Measurements from ENCODE around the gene AMH.

Gene AMH

GRCh38 chr19:2246801-2247361 lies 2.2 kb upstream of the AMH start:
- DNase-seq, result peak in 5 of 10 donors; percentile 41 to 91 (median 60)
- intact Hi-C loops (cut with DNase I), result no loop called here

- intact Hi-C loops (cut with DNase I), result no loop called here
- peak in 1 of 10 donors; percentile 77 for DNase-seq
Measured at GRCh38 chr19:2247433-2248101, 1.6 kb upstream of the AMH start.

DNA sequence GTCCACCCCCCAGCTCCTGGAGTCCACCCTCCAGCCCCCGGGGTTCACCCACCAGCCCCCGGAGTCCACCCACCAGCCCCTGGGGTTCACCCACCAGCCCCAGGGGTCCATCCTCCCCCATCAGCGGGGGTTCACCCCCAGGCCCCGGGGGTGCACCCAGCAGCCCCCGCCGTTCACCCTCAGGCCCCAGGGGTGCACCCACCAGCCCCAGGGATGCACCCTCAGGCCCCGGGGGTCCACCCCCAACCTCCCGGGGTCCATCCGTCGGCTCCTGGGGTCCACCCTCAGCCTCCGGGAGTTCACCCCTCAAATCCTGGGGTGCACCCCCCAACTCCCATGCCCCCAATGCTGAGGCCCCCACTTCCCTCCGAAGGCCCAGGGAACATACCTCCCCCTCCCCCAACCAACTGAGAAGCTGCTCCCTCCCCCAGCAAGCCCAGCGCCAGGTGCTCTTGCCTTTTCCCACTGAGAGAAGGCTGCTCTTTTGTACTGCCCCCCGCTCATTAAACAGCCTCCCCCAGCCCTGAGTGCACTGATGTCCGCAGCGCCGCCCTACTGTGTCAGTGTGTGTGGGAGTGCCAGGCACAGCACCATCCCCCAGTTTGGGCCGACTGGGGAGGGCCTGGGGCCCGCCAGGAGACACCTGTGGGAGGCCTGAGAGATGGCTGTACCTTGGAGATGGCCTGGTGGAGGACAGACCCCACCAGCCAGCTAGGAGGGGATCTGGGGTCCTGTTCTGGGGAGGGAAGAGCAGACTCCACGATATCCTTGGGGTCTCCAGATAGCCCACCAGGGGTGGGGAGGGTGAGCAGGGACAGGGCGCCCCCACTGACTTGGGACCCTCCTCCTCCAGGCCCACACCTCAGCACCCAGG lies 750 bp upstream of the AMH start:
- DNase-seq, result no peak

DNA sequence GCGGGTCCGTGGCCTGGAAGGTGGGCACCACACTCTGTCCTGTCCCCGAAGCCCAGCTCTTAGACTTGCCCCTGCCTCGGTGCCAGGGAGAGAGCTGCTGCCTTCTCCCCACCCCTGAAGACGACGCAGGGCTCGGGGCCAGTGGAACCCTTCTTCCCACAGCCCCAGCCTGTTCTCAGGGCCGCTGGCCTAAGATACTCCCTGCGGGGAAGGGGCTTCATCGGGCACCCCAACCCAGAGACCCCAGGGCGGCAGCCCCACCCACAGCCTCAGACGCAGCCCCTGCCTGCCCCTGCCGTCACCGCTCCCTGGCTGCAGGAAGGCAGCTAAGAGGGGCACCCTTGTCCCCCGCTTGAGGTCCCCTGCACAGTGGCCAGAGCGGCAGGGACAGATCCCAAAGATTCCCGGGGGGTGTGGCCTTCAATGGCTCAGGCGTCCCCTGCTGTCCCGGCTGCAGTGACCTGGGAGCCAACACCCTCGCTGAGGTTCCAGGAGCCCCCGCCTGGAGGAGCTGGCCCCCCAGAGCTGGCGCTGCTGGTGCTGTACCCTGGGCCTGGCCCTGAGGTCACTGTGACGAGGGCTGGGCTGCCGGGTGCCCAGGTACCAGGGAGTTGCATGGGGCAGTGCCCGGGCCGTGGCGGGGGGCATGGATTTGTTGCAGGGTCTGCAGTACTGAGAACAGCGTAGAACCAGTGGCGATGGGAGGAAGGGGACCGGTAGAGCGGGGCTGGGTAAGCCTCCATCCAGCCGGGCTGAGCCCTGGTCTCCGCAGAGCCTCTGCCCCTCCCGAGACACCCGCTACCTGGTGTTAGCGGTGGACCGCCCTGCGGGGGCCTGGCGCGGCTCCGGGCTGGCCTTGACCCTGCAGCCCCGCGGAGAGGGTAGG lies 1.0 kb downstream of the AMH start:
- DNase-seq, result peak in 1 of 10 donors; percentile 86
- intact Hi-C loops (cut with DNase I), result no loop called here

More for the DNA sequence above, 750 bp upstream of the AMH start:
- intact Hi-C loops (cut with DNase I), result no loop called here

DNA sequence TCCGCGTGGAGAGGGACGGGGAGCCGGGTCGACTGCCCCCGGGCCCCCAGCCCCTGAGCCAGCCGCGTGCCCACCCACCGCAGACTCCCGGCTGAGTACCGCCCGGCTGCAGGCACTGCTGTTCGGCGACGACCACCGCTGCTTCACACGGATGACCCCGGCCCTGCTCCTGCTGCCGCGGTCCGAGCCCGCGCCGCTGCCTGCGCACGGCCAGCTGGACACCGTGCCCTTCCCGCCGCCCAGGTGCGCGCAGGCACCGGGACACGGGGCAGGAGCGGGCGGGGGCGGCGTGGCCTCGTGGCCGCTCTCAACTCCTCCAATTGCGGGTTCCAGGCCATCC lies 1.6 kb downstream of the AMH start:
- intact Hi-C loops (cut with DNase I), result no loop called here
- DNase-seq, result no peak

DNA sequence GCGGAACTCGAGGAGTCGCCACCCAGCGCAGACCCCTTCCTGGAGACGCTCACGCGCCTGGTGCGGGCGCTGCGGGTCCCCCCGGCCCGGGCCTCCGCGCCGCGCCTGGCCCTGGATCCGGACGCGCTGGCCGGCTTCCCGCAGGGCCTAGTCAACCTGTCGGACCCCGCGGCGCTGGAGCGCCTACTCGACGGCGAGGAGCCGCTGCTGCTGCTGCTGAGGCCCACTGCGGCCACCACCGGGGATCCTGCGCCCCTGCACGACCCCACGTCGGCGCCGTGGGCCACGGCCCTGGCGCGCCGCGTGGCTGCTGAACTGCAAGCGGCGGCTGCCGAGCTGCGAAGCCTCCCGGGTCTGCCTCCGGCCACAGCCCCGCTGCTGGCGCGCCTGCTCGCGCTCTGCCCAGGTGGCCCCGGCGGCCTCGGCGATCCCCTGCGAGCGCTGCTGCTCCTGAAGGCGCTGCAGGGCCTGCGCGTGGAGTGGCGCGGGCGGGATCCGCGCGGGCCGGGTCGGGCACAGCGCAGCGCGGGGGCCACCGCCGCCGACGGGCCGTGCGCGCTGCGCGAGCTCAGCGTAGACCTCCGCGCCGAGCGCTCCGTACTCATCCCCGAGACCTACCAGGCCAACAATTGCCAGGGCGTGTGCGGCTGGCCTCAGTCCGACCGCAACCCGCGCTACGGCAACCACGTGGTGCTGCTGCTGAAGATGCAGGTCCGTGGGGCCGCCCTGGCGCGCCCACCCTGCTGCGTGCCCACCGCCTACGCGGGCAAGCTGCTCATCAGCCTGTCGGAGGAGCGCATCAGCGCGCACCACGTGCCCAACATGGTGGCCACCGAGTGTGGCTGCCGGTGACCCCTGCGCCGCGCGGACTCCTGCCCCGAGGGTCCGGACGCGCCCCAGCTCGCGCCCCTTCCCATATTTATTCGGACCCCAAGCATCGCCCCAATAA lies 2.3 kb downstream of the AMH start:
- intact Hi-C loops (cut with DNase I), result no loop called here
- no peak for DNase-seq

DNA sequence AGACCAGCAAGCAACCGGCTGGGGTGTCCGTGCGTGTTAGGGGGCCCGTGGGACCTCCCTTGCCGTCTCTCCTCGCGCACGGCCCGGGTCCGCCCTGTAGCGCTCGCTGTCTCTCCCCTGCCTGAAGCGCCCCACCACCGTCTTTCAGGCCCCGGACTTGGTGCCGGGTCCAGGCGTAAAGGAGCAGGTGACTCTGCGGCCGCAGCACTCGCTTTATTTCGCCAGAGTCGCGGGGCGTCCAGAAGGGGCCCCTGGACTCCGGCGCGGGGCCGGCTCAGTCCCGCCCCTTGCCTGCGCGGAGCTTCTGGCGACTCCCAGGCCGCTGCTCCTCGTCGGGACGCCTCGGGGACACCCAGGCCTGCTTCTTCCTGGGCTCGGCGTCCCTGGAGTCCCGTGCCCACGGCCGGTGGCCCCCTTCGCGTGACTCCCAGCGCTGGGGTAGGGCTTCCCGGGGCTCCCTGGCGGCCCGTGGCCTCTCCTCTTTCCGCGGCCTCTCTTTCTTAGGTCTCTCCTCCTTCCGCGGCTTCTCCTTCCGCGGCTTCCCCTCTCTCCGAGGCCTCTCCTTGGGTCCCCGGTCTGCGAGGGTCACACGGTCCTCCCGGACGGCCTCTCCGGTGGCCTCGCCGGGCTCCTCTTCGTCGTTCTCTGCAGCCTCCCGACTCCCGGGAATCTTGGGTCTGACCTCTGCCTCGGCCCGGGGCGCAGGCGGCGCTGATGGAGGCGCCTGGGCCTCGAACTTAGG lies 3.1 kb downstream of the AMH start:
- no peak for DNase-seq
- intact Hi-C loops (cut with DNase I), result no loop called here

DNA sequence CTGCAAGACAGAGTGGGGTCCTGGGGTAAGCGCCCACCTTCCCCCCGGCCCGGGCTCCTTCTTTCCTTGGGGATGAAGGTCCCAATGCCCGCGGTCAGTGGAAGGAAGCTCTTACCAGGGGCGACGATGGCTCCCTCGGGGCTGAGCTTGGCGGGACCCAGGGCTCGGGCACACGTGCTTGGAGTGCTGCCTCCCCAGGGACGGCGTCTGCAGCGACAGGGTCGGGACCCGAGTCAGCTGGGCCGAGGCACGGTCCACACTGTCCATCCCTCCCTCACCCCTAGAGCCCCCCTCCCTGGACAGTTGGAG lies 3.6 kb downstream of the AMH start:
- DNase-seq, result no peak
- intact Hi-C loops (cut with DNase I), result no loop called here

DNA sequence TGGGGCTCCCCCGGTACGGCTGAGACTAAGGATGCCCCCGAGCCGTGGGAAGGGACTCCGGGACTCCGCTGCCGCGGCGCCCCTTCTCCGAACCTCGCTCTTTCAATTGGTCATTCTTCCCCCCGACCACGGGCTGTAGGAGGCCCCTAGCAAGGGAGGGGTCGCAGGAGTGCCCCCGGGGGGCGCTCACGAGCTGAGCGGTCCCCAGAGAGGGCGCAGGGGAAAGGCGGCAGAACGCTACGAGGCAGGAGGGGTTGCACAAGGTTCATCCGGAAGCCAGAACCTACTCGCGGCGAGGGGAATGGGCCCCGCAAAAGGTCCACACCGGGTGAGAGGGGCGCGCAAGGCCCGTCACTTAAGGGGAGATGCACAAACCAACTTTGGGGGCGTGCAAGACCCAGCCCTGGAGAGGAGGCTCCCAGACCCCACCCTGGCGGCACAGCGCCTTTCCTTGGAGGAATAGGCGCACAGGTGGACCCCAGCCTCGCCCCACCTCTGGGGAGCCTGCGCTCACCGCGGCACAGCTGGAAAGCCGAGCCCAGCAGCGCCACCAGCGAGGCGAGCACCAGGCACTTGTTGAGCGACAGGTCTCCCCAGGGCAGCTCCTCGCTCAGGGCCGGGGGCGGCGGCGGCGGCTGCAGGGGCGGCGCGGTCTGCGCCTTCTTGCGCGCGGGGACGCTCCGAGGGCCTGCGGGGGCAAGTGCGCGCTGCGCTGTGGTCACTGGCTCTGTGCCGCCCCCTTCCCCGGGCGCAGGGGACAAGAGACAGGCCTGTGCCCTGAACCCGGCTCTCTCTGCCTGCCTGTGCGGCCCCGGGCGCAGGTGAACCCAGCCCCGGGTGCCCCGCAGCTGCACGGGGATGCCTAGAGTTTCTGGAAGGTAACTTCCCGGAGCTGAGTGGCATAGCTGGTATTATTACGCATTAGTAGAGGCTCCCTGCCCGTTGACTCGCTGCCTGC lies 4.3 kb downstream of the AMH start:
- intact Hi-C loops (cut with DNase I), result no loop called here
- no peak for DNase-seq

GRCh38 chr19:2254064-2254872 lies 5.1 kb downstream of the AMH start:
- intact Hi-C loops (cut with DNase I), result no loop called here
- no peak for DNase-seq

DNA sequence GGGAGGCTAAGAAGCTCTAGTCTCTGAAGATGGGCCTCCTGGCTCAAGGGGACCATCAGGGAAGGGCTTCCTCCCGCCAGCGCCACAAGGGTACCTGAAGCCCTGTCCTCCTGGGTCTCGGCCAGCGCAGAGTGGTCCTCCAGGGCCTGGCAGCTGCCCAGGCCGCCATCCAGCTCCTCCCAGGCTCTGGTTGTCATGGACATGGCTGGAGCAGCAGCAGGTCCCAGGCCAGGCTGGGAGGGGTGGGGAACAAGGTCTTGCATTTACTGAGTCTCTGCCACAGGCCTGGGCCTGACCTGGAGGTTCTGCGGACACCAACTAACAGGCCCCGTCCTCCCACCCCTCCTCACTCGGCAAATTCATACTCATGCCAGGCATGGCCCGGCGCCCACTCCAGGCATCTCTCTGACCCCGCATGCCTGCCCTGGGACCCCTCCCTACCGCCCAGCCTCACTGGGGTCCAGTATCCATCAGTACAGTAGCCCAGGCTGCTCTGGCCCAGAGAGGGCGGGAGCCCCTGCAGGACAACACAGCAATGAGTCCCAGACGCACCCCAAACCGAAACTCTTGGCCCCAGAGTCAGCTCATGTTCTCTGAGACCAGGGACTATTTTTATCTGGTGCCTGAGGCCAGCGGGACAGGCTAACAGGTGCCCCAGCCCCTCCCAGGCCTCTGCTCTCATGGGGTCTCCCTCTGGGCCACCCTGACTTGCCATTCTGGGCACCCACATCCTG lies 6.2 kb downstream of the AMH start:
- no peak for DNase-seq
- intact Hi-C loops (cut with DNase I), result no loop called here

DNA sequence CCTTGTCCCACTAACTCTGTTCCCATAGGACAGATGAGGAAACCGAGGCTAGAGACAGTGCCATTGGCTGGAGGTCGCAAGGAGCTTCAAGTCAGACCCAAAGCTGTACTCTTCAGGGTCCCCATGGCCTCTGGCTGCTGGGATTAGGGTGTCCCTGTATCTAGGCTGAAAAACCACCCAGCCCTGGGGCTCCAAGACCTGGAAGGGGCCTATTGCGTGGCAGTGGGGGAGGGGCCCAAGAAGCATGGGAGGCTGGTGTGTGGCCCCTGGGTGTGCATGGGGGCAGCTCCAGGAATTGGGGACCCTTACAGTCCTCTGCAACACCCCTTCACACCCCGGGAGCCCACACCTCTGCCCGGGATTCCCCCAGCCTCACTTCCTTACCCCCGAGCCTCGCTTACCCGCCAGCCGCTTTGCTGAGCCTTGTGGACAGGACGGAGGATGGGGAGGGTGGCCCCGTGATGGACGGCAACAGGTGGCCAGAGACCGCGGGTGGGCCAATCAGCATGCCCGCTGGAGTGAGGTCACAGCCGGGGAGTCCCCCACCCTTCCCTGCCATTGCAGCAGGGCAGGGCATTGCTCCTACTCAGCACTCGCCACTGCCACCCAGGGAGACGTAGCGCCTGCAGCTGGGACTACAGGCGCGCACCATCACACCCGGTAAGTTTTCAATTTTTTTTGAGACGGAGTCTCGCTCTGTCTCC lies 7.0 kb downstream of the AMH start, which contains the start of gene JSRP1:
Gene JSRP1, minus strand, starts transcription at position 436 of the 704 bp plus-strand sequence. CDS start 1,103 bp downstream, outside the sequence.
- intact Hi-C loops (cut with DNase I), result no loop called here
- no peak for DNase-seq

- intact Hi-C loops (cut with DNase I), result no loop called here
- no peak for DNase-seq
Measured at GRCh38 chr19:2259336-2259735, 10.2 kb downstream of the AMH start.

- intact Hi-C loops (cut with DNase I), result no loop called here
- no peak for DNase-seq
Measured at GRCh38 chr19:2260341-2260805, 11.2 kb downstream of the AMH start.

GRCh38 chr19:2261438-2262172 lies 12.5 kb downstream of the AMH start:
- DNase-seq, result no peak
- intact Hi-C loops (cut with DNase I), result no loop called here

Measured in posterior cingulate gyrus (tissue), 11 donors.